Activated naive CD4-positive, alpha-beta T cell treated with anti-CD3 and anti-CD28 coated beads, Interleukin-2, amount 10 ng/mL, durations not matched to agents 5 hours and 36 hours (primary cell): ENCODE measurements around the gene IVD. TPM values are rescaled to one million over a fixed set of nuclear protein-coding genes. Genes with fewer than 3 reads are reported as not detected.

Experiments
- total RNA-seq, 2 experiments: library from RNA; stranded (reverse); gene quantifications; one replicate each; pipeline ENCODE4 v1.2.3, GENCODE V29; 2021

IVD gene
- total RNA-seq = 10 to 100 TPM; 43.6 to 45.3 TPM

GRCh38 chr15:40405501-40406381 lies at the start of gene IVD:
IVD (plus strand) TSS chr15:40405795; CDS start chr15:40405828, 33 bp downstream.

GRCh38 chr15:40357723-40358470 lies 47.7 kb upstream of the IVD start, which contains the start of gene DISP2:
DISP2 (plus strand) TSS chr15:40358219; CDS start chr15:40358322, 103 bp downstream.

GRCh38 chr15:40382580-40383456 lies 22.8 kb upstream of the IVD start, which contains the start of gene KNSTRN:
KNSTRN (plus strand) TSS chr15:40382721; CDS start chr15:40382836, 115 bp downstream.

GRCh38 chr15:40440743-40441564 lies 35.4 kb downstream of the IVD start, which contains the start of gene BAHD1:
BAHD1 (plus strand) TSS chr15:40440953; CDS start chr15:40458465, 17,512 bp downstream.

GRCh38 chr15:40470423-40471104 lies 65.0 kb downstream of the IVD start, which contains the start of gene CHST14:
CHST14 (plus strand) TSS chr15:40470984; CDS start chr15:40471214, 230 bp downstream.

Other genes starting within 250 kb of the IVD start
- 10 to 100 TPM; 70.0 to 71.8 TPM for gene BUB1B, start 244.7 kb upstream of the IVD start, total RNA-seq
- gene PAK6, start 166.7 kb upstream of the IVD start, total RNA-seq = under 1 TPM; 0.48 to 0.91 TPM
- under 1 TPM; 0.23 to 0.26 TPM for gene ANKRD63, start 122.7 kb upstream of the IVD start, total RNA-seq
- 100 to 1,000 TPM; 178 to 182 TPM for gene PLCB2, start 97.9 kb upstream of the IVD start, total RNA-seq
- 1 to 10 TPM; 8.4 to 9.7 TPM for gene INAFM2, start 82.1 kb upstream of the IVD start, total RNA-seq
- gene CCDC9B, start 64.9 kb upstream of the IVD start, total RNA-seq = under 1 TPM; 0.43 to 0.76 TPM
- not detected for gene PHGR1, start 54.8 kb upstream of the IVD start, total RNA-seq
- gene DISP2, start 47.6 kb upstream of the IVD start, total RNA-seq = under 1 TPM; 0.05 to 0.08 TPM
- gene KNSTRN, start 23.1 kb upstream of the IVD start, total RNA-seq = 10 to 100 TPM; 35.5 to 35.7 TPM
- gene BAHD1, start 35.2 kb downstream of the IVD start, total RNA-seq = 10 to 100 TPM; 29.7 to 30.0 TPM
- 10 to 100 TPM; 13.7 to 14.1 TPM for gene CHST14, start 65.2 kb downstream of the IVD start, total RNA-seq
- gene CCDC32, start 159.2 kb downstream of the IVD start, total RNA-seq = 10 to 100 TPM; 24.8 to 30.9 TPM
- 10 to 100 TPM; 10.3 to 13.2 TPM for gene RPUSD2, start 163.5 kb downstream of the IVD start, total RNA-seq
- gene KNL1, start 188.5 kb downstream of the IVD start, total RNA-seq = 10 to 100 TPM; 40.6 to 44.1 TPM